Measurements from ENCODE around the gene CRTC3. TPM values are rescaled to one million over a fixed set of nuclear protein-coding genes. Genes with fewer than 3 reads are reported as not detected.

Gene CRTC3
- total RNA-seq, 4 donors from 2014 or later = 26.9 to 54.5 (median 42.1) TPM

DNA sequence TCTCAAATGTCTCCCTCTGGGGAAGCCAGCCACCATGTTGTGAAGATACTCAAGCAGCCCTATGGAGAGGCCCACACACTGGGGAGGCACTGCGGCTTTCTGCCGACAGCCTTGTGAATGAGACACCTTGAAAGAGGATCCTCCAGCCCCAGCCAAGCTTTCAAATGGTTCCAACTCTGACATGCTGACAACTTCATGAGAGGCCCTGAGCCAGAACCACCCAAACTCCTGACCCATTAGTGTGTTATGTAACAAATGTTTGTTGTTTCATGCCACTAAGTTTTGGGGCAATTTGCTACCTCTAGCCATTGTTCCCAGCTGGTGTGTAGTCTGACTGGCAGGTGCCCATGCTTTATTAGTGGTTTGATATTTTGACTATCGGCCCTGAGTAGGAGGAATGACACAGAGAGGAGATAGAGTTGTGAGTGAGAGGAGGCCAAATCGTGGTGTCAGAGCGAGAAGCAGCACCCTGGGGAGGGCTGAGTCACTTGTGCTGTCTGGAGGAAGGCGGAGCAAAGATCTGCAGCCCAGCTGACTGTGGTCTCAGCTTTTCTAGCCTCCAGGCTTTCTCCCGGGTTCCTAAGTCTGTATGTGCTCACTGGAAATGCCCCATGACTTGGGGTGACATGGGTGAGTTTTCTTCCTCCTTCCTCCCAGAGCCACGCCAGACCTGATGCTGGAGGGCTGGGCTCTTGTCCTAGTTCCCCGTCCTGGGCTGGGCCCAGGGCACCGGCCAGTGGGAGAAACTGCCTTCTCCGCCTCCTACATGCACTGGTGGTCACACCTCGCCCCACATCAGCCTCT lies 130.7 kb downstream of the CRTC3 start:
- TF ChIP-seq, protein P1, sequence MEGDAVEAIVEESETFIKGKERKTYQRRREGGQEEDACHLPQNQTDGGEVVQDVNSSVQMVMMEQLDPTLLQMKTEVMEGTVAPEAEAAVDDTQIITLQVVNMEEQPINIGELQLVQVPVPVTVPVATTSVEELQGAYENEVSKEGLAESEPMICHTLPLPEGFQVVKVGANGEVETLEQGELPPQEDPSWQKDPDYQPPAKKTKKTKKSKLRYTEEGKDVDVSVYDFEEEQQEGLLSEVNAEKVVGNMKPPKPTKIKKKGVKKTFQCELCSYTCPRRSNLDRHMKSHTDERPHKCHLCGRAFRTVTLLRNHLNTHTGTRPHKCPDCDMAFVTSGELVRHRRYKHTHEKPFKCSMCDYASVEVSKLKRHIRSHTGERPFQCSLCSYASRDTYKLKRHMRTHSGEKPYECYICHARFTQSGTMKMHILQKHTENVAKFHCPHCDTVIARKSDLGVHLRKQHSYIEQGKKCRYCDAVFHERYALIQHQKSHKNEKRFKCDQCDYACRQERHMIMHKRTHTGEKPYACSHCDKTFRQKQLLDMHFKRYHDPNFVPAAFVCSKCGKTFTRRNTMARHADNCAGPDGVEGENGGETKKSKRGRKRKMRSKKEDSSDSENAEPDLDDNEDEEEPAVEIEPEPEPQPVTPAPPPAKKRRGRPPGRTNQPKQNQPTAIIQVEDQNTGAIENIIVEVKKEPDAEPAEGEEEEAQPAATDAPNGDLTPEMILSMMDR (IDR thresholded peaks at IDR 0.05; ENCODE audit: low read depth) = no peak

DNA sequence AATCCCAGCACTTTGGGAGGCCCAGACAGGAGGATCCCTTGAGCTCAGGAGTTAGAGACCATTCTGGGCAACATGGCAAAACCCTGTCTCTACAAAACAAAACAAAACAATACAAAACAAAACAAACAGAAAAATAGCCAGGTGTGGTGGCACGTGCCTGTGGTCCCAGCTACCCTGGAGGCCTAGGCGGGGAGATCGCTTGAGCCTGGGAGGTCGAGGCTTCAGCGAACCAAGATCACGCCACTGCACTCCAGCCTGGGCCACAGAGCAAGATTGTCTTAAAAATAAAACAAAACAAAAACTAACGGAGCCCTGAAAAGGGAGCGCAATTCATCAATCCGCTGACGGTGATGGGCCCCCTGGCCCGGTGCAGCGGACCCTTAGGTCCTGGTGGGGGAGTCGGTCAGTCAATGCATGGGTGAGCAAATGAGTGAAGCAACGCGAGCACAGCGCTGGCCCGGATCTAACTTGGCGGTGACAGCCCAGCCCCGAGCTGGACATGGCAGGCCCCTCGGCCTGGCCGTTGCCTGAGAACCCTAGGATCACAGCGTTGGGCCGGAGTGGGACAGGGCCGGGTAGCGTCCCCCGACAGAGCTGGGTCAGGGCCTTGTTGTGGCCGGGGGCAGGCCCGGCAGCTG lies 135.0 kb downstream of the CRTC3 start:
- TF ChIP-seq, protein P1 (IDR thresholded peaks at IDR 0.05; ENCODE audit: low read depth) = no peak

DNA sequence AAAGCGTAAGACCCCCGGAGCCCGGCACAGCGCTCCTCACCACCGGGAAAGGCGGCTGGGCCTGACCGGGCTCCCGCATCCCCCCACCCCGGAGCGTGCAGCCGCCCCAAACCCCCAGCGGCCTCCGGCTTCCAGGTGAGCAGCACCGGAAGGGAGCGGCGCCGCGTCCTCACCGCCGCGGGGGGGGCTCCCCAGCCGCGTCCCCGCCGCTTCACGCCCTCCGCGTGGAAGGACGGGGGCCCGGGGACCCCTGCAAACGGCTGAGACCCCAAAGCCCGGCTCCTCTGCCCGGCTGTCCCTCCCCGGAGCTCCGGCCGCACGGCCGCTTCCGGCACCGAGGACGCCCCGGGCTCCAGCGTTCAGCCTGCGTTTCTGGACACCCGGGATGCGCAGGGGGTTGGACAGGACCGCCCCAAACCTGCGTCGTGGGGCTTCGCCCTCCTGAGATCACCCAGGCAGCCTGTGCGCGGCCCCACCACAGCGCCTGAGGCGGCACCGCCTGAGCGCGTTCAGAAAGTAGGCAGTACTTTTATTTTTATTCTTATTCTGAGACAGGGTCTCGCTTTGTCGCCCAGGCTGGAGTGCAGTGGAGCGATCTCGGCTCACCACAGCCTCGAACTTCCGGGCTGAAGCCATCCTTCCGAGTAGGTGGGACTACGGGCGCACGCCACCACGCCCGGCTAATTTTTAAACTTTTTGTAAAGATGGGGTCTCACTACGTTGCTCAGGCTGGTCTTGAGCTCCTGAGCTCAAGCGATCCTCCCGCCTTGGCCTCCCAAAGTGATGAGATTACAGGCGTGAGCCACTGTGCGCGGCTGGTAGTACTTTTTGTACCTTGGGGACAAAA lies 135.8 kb downstream of the CRTC3 start:
- TF ChIP-seq, protein P1 (IDR thresholded peaks at IDR 0.05; ENCODE audit: low read depth) = no peak

DNA sequence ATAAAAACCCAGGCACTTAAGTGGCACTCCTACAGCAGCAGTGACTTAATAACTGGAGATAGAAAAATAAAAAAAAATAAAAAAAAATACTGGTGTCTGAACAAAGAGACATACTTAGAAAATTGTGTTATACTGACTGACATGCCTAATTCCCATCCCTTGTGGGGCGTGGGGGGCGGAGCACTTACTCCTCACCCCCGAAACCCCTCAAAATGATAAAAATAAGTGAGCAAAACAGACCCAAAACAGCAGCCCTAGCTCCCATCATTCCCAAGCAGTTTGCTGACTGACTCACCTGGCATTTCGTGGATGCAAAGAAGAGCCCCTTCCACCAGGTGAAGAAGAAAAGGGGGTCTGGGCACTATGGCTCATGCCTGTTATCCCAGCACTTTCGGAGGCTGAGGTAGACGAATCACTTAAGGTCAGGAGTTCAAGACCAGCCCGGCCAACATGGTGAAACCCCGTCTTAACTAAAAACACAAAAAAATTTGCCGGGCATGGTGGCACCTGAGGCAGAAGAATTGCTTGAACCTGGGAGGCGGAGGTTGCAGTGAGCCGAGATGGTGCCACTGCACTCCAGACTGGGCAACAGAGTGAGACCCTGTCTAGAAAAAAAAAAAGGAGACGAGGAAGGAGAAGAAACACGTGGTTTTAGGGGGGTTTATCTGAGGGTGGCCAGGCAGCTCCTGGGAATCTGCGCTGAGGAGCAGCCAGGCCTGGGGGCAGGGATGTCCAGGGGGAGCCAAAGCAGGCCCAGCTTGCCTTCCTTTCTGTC lies 136.6 kb downstream of the CRTC3 start:
- TF ChIP-seq, protein P1 (IDR thresholded peaks at IDR 0.05; ENCODE audit: low read depth) = no peak

DNA sequence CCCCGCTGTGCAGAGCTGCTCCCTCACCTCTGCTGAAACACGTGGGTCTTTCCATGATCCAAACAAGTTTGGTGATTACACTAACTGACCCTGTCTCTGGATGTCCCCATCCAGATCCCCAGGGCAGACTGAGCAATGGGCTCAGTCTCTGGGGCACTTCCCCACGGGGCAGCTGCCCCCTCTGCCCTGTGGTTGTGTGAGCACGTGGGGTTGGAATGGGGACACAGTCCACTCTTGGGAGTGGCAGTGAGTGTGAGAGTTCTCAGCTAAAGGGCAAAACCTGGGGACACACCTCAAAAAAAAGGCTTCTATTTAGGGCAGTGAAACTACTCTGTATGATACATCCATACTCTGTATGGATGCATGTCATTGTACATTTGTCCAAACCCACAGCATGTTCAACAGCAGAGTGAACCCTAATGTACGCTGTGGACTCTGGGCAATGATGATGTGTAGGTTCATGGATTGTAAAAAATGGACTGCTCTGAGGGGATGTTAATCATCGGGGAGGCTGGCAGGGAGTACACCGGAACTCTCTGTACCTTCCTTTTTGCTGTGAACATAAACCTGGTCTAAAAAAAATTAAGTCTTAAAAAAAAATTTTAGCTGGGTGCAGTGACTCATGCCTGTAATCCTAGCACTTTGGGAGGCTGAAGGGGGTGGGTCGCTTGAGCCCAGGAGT lies 137.5 kb downstream of the CRTC3 start:
- TF ChIP-seq, protein P1 (IDR thresholded peaks at IDR 0.05; ENCODE audit: low read depth) = no peak

DNA sequence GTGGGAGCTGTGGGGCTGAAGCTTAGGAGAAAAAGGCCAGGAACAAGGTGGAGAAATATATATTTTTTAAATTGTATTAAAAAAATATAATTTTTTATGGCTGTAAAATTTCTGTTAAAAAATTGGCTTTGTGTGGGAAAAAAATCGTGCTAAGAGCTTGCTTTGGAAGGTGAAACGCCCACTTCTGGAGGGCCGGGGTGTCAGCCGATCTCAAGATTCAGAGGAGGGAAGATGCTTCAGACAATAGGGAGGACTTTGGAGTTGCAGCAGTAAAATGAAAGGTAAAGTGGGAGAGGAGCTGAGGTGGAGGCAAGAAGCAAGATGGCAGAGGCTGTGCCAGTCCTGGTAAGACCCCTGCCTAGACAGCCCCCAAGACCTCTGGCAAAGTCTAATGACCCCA lies 141.5 kb downstream of the CRTC3 start:
- TF ChIP-seq, protein P1 (IDR thresholded peaks at IDR 0.05; ENCODE audit: low read depth) = no peak

Measured in subcutaneous adipose tissue (tissue), 4 donors.